CD4-positive, alpha-beta T cell treated with Interleukin-6 for 4 hours (primary cell): Measurements from ENCODE around the gene IL1RAPL1.

Source experiments
- DNase-seq: peaks from one replicate; pipeline ENCODE4 v3.0.0-alpha.2; 2020; ENCODE audit warnings: mixed read lengths

IL1RAPL1 gene

GRCh38 chrX:29947225-29947624 is 1360.0 kb downstream of the IL1RAPL1 start:
- no peak for DNase-seq

DNA sequence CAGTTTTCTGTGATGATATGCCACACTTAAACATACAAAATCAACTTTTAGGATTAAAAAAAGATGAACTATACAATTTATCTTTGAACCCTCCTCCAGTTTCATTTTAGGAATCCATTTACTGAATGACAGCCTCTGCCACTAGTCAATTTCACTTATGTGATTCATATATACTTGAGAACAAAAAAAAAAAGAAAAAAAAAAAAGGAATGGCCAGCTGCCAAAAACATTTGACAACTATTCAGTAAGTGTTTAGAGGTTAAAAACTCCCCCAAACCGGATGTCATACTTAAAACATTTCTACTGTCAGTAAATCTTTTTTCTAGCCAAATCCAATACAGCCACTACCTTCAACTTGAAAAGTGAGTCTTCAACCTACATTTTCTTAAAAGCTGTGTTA is 1361.4 kb downstream of the IL1RAPL1 start:
- DNase-seq = no peak

DNA sequence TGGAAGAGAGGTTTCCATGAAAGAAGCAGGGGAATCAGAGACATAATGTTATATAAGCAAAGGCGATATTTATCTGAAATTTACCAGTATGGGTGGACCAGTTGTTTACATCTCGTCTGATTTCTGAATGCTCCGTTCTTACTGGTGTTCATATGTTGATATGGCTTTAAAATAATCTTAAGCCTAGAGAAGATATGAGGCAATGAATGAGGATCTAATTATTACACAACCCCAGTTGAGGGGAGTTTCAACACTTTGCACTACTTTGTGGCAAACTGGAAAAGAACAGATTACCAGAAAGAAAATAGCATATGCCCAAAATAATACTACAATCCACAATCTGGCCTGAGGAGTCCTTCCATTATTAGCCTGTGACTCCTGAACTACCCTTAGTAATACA is 1364.8 kb downstream of the IL1RAPL1 start:
- DNase-seq = no peak

DNA sequence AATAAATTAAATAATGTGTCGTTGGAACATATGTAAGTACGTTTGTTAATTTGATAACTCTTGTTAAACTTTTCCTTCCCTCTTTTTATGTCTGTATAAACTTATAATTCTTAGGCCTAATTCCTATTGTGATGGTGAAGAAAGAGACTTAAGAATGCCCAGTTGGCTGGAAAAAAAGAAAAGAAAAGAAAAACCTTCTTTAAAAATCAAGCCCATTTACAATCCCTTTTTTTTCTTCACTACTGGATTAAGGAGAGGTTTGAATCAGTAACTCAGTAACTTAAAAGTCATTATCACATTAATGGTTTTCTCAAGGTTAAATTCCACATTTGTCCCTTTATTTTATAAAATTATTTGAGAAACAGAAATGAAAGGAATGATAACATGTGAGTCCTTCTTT is 1374.8 kb downstream of the IL1RAPL1 start:
- no peak for DNase-seq

DNA sequence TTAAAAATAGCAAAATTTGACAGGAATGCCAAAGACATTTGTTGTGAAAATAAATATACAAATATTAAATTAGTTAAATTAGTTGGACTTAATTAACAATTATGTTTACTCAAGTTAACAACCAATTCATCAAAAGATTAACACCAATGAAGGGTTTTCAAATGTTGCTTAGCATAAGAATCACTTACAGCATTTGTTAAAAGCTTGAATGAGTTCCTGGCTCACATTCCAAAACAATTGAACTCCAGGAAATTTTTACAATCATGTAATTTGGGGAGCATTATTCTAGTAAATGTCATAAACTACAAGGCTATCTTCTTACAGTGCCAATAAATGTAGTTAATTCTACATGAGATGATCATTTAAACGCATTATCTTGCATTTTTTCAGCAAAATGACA is 1378.4 kb downstream of the IL1RAPL1 start:
- DNase-seq = no peak

DNA sequence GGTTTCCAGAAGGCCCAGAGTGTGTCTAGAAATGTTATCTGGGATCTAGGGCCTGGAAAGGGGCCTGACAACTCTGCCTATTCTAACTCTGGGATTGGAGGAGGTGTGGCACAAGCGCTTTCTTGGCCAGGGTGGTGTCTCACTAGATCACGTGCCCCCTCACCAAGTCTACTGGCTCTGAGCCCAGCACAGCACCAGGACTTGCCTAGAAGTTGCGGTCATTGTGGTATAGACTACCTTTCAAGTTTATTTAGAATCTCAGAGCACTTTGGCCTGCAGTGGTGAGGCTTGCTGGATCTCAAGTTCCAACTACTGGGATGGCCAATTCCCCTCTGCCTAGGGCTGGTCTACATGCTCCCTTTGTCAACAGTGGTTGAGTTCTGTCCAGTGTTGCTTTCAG is 1404.8 kb downstream of the IL1RAPL1 start:
- no peak for DNase-seq

- no peak for DNase-seq
Measured at GRCh38 chrX:30005813-30006212, 1418.6 kb downstream of the IL1RAPL1 start.
